ENCODE measurements around the gene AJAP1.

Gene AJAP1

GRCh38 chr1:4631321-4631720 is 23.1 kb upstream of the AJAP1 start:
- no peak for DNase-seq (ENCODE audit: low spot score)

GRCh38 chr1:4633346-4633745 is 21.1 kb upstream of the AJAP1 start:
- no peak for DNase-seq (ENCODE audit: low spot score)

- no peak for DNase-seq (ENCODE audit: low spot score)
Measured at GRCh38 chr1:4634156-4634792, 20.1 kb upstream of the AJAP1 start.

GRCh38 chr1:4634793-4635406 is 19.5 kb upstream of the AJAP1 start:
- DNase-seq (ENCODE audit: low spot score) = no peak

- no peak for DNase-seq (ENCODE audit: low spot score)
Measured at GRCh38 chr1:4636186-4636585, 18.2 kb upstream of the AJAP1 start.

- DNase-seq (ENCODE audit: low spot score) = no peak
Measured at GRCh38 chr1:4636644-4637380, 17.6 kb upstream of the AJAP1 start.

- no peak for DNase-seq (ENCODE audit: low spot score)
Measured at GRCh38 chr1:4637616-4638344, 16.6 kb upstream of the AJAP1 start.

- DNase-seq (ENCODE audit: low spot score) = no peak
Measured at GRCh38 chr1:4638345-4638729, 16.1 kb upstream of the AJAP1 start.

- DNase-seq (ENCODE audit: low spot score) = no peak
Measured at GRCh38 chr1:4640931-4641330, 13.5 kb upstream of the AJAP1 start.

- no peak for DNase-seq (ENCODE audit: low spot score)
Measured at GRCh38 chr1:4647391-4647790, 7.0 kb upstream of the AJAP1 start.

GRCh38 chr1:4648657-4649056 is 5.8 kb upstream of the AJAP1 start:
- DNase-seq (ENCODE audit: low spot score) = no peak

GRCh38 chr1:4650481-4650880 is 3.9 kb upstream of the AJAP1 start:
- no peak for DNase-seq (ENCODE audit: low spot score)

GRCh38 chr1:4650981-4651380 is 3.4 kb upstream of the AJAP1 start:
- no peak for DNase-seq (ENCODE audit: low spot score)

- peak; percentile 85 for DNase-seq (ENCODE audit: low spot score)
Measured at GRCh38 chr1:4652631-4653327, 1.6 kb upstream of the AJAP1 start.

- no peak for DNase-seq (ENCODE audit: low spot score)
Measured at GRCh38 chr1:4653328-4653660, 1.1 kb upstream of the AJAP1 start.

GRCh38 chr1:4654764-4655673 is 610 bp downstream of the AJAP1 start:
- peak; percentile 61 for DNase-seq (ENCODE audit: low spot score)

GRCh38 chr1:4655674-4656532 is 1.5 kb downstream of the AJAP1 start:
- peak; percentile 87 for DNase-seq (ENCODE audit: low spot score)

- no peak for DNase-seq (ENCODE audit: low spot score)
Measured at GRCh38 chr1:4656533-4657140, 2.2 kb downstream of the AJAP1 start.

GRCh38 chr1:4657244-4657789 is 2.9 kb downstream of the AJAP1 start:
- DNase-seq (ENCODE audit: low spot score) = no peak
